Thoracic aorta (tissue), 2 donors: ENCODE measurements around the gene LRRC7. TPM values are rescaled to one million over a fixed set of nuclear protein-coding genes. Genes with fewer than 3 reads are reported as not detected.

Experiments used
- ATAC-seq: fragments of 150-250 bp; one replicate; pipeline ENCODE4 v1.8.0; 2017; ENCODE audit warnings: low read depth; ENCODE audit not compliant: insufficient number of reproducible peaks, low FRiP score
- DNase-seq: peaks from one replicate; pipeline ENCODE4 v3.0.0-alpha.2; 2020; ENCODE audit warnings: low spot score
- H3K27ac ChIP-seq, 2 donors: fragments of 200-600 bp; sonication (generic); 1 replicate in 1 of 2; 2 replicates in 1 of 2; pipeline ENCODE4 v1.5.1; 2016; ENCODE audit warnings: mild to moderate bottlenecking in 2 of 2, moderate library complexity in 2 of 2
- H3K27me3 ChIP-seq: fragments of 200-600 bp; sonication (generic); replicated peaks from 2 replicates; pipeline ENCODE4 v1.6.0; 2016; ENCODE audit warnings: mild to moderate bottlenecking; ENCODE audit not compliant: insufficient read depth
- H3K36me3 ChIP-seq: fragments of 200-600 bp; sonication (generic); one replicate; pipeline ENCODE4 v1.5.1; 2016
- H3K4me1 ChIP-seq, 2 donors: fragments of 200-600 bp; sonication (generic); 1 replicate in 1 of 2; 2 replicates in 1 of 2; pipeline versions ENCODE4 v1.5.1 to v1.6.0; 2016; ENCODE audit warnings: low read depth in 2 of 2, mild to moderate bottlenecking in 1 of 2; ENCODE audit not compliant: control insufficient read depth in 1 of 2
- H3K4me3 ChIP-seq: fragments of 200-600 bp; sonication (generic); 2 replicates; pipeline ENCODE4 v1.5.1; 2016; ENCODE audit warnings: mild to moderate bottlenecking
- H3K9me3 ChIP-seq: fragments of 200-600 bp; sonication (generic); 2 replicates; pipeline ENCODE4 v1.5.1; 2016
- CTCF ChIP-seq: fragments of 200-600 bp; sonication (generic); IDR thresholded peaks from one replicate; pipeline ENCODE4 v1.5.1; 2019; ENCODE audit warnings: antibody characterized with exemption
- total RNA-seq, 2 donors: library from RNA; depleted of rRNA; stranded (reverse); fragments of >200 nt; gene quantifications; one replicate each; pipeline versions ENCODE4 v1.1.0 to v1.2.3, GENCODE V29; 2016

Gene LRRC7
- total RNA-seq, 2 donors from 2014 or later = 0.14 to 0.35 TPM

GRCh38 chr1:69657971-69658370 is 90.2 kb downstream of the LRRC7 start:
- DNase-seq = no peak
- H3K9me3 ChIP-seq = no peaks in the 10 kb centered on the region
- H3K27me3 ChIP-seq = no peaks in the 10 kb centered on the region
- ATAC-seq = no peak
- no peaks in the 10 kb centered on the region for H3K36me3 ChIP-seq
- no peaks in the 10 kb centered on the region for H3K4me1 ChIP-seq
- no peak overlapping the region for H3K4me3 ChIP-seq
- no peak for TF ChIP-seq CTCF
- H3K27ac ChIP-seq = no peak overlapping the region

- ATAC-seq (no peak), DNase-seq (no peak)
- no peak for TF ChIP-seq CTCF
- Histone ChIP-seq H3K36me3 (no peaks in the 10 kb centered on the region), H3K9me3 (no peaks in the 10 kb centered on the region), H3K4me3 (no peak overlapping the region), H3K27ac (no peak overlapping the region), H3K4me1 (no peaks in the 10 kb centered on the region), H3K27me3 (no peaks in the 10 kb centered on the region)
These were observed 94.0 kb downstream of the LRRC7 start for GRCh38 chr1:69661686-69662085.

GRCh38 chr1:69662321-69662720 is 94.6 kb downstream of the LRRC7 start:
- H3K4me3 ChIP-seq = no peak overlapping the region
- no peak for DNase-seq
- no peaks in the 10 kb centered on the region for H3K4me1 ChIP-seq
- no peaks in the 10 kb centered on the region for H3K9me3 ChIP-seq
- no peak overlapping the region for H3K27ac ChIP-seq
- H3K27me3 ChIP-seq = no peaks in the 10 kb centered on the region
- H3K36me3 ChIP-seq = no peaks in the 10 kb centered on the region
- no peak for TF ChIP-seq CTCF
- no peak for ATAC-seq

GRCh38 chr1:69671363-69672010 is 103.8 kb downstream of the LRRC7 start:
- TF ChIP-seq CTCF = no peak
- Histone ChIP-seq H3K27me3 (no peaks in the 10 kb centered on the region), H3K4me3 (no peak overlapping the region), H3K36me3 (no peaks in the 10 kb centered on the region), H3K4me1 (no peaks in the 10 kb centered on the region), H3K9me3 (no peaks in the 10 kb centered on the region), H3K27ac (no peak overlapping the region)
- DNase-seq = no peak
- no peak for ATAC-seq

- no peak overlapping the region for H3K4me3 ChIP-seq
- H3K27ac ChIP-seq = no peak overlapping the region
- no peaks in the 10 kb centered on the region for H3K27me3 ChIP-seq
- ATAC-seq = no peak
- no peaks in the 10 kb centered on the region for H3K36me3 ChIP-seq
- no peaks in the 10 kb centered on the region for H3K9me3 ChIP-seq
- no peak for DNase-seq
- no peak for TF ChIP-seq CTCF
- H3K4me1 ChIP-seq = no peaks in the 10 kb centered on the region
These were observed 105.6 kb downstream of the LRRC7 start for GRCh38 chr1:69673321-69673720.
